ENCODE results near the gene FBP2. TPM values are rescaled to one million over a fixed set of nuclear protein-coding genes. Genes with fewer than 3 reads are reported as not detected.

Gene FBP2
- total and polyA plus RNA-seq, 7 donors, result 18.9 to 69.6 (median 53.2) TPM

GRCh38 chr9:94603259-94604160, 9.9 kb upstream of the FBP2 start:
- TF ChIP-seq CTCF (IDR thresholded peaks at IDR 0.05), result peak; percentile 71
- DNase-seq (peak; percentile 64 to 80), ATAC-seq (peak; percentile 49 to 68 (median 64))
- Histone ChIP-seq H3K27me3 (ENCODE audit: insufficient read depth in 3 of 3, low read length in 2 of 3) (peaks cover 0 to 2% (median 0%) of the 10 kb centered on the region in 3 donors), H3K4me1 (peaks cover 5% of the 10 kb centered on the region), H3K9me3 (no peaks in the 10 kb centered on the region), H3K4me3 (no peak overlapping the region), H3K36me3 (ENCODE audit: insufficient read depth in 1 of 2, low read depth in 1 of 2) (no peaks in the 10 kb centered on the region), H3K27ac (no peak overlapping the region)
- intact Hi-C loops (cut with DNase I), result loop anchor here (2.0 to 5.0 kb wide), 2 partner anchors 51 to 311 kb away; no protein-coding TSS in a partner anchor
- 19 to 29% (median 26%) methylated on average over 21 of the region's 21 CpGs for WGBS, 3 donors

GRCh38 chr9:94602666-94603065, 9.0 kb upstream of the FBP2 start:
- no peak overlapping the region for H3K4me3 ChIP-seq
- DNase-seq (no peak), ATAC-seq (no peak)
- no peaks in the 10 kb centered on the region for H3K9me3 ChIP-seq
- H3K27ac ChIP-seq, result no peak overlapping the region
- intact Hi-C loops (cut with DNase I), result loop anchor here (2.0 to 5.0 kb wide), 2 partner anchors 50 to 310 kb away; no protein-coding TSS in a partner anchor
- peaks cover 0 to 2% (median 0%) of the 10 kb centered on the region in 3 donors for H3K27me3 ChIP-seq (ENCODE audit: insufficient read depth in 3 of 3, low read length in 2 of 3)
- no peaks in the 10 kb centered on the region for H3K36me3 ChIP-seq (ENCODE audit: insufficient read depth in 1 of 2, low read depth in 1 of 2)
- WGBS, 3 donors, result 78 to 88% (median 79%) methylated on average over 6 of the region's 6 CpGs
- no peak for TF ChIP-seq CTCF (IDR thresholded peaks at IDR 0.05)
- peaks cover 5% of the 10 kb centered on the region for H3K4me1 ChIP-seq

- Histone ChIP-seq H3K27me3 (ENCODE audit: insufficient read depth in 3 of 3, low read length in 2 of 3) (no peaks in the 10 kb centered on the region), H3K36me3 (ENCODE audit: insufficient read depth in 1 of 2, low read depth in 1 of 2) (no peaks in the 10 kb centered on the region), H3K9me3 (no peaks in the 10 kb centered on the region), H3K4me3 (peak overlapping the region; percentile 45), H3K4me1 (peaks cover 5% of the 10 kb centered on the region), H3K27ac (peak overlapping the region; percentile 93)
- intact Hi-C loops (cut with DNase I), result loop anchor here in 1 of 2 donors (5.0 kb wide), 1 partner anchor 308 kb away; no protein-coding TSS in a partner anchor
- ATAC-seq, result peak; percentile 55 to 81 (median 76)
- WGBS, 3 donors, result 29 to 70% (median 38%) methylated on average over 10 of the region's 10 CpGs
- DNase-seq, result no peak
- TF ChIP-seq CTCF (IDR thresholded peaks at IDR 0.05), result no peak
Observed at GRCh38 chr9:94600715-94601114, 7.1 kb upstream of the FBP2 start.

- intact Hi-C loops (cut with DNase I), result loop anchor here in 1 of 2 donors (5.0 kb wide), 1 partner anchor 308 kb away; no protein-coding TSS in a partner anchor
- Histone ChIP-seq H3K27ac (peak overlapping the region; percentile 93), H3K9me3 (no peaks in the 10 kb centered on the region), H3K4me1 (peaks cover 5% of the 10 kb centered on the region), H3K36me3 (ENCODE audit: insufficient read depth in 1 of 2, low read depth in 1 of 2) (no peaks in the 10 kb centered on the region), H3K27me3 (ENCODE audit: insufficient read depth in 3 of 3, low read length in 2 of 3) (no peaks in the 10 kb centered on the region), H3K4me3 (peak overlapping the region; percentile 45)
- peak; percentile 91 to 97 (median 96) for ATAC-seq
- no peak for TF ChIP-seq CTCF (IDR thresholded peaks at IDR 0.05)
- DNase-seq, result peak; percentile 33 to 88
- WGBS, 3 donors, result 26 to 51% (median 30%) methylated on average over 8 of the region's 8 CpGs
Observed at GRCh38 chr9:94600258-94600657, 6.6 kb upstream of the FBP2 start.

Measured in psoas muscle (tissue), 8 donors.